Measurements from ENCODE around the gene REXO4.

- no peak for TF ChIP-seq PKNOX1 (IDR thresholded peaks at IDR 0.05)
- no peak for TF ChIP-seq SMARCA5 (IDR thresholded peaks at IDR 0.05)
- TF ChIP-seq, protein P1, sequence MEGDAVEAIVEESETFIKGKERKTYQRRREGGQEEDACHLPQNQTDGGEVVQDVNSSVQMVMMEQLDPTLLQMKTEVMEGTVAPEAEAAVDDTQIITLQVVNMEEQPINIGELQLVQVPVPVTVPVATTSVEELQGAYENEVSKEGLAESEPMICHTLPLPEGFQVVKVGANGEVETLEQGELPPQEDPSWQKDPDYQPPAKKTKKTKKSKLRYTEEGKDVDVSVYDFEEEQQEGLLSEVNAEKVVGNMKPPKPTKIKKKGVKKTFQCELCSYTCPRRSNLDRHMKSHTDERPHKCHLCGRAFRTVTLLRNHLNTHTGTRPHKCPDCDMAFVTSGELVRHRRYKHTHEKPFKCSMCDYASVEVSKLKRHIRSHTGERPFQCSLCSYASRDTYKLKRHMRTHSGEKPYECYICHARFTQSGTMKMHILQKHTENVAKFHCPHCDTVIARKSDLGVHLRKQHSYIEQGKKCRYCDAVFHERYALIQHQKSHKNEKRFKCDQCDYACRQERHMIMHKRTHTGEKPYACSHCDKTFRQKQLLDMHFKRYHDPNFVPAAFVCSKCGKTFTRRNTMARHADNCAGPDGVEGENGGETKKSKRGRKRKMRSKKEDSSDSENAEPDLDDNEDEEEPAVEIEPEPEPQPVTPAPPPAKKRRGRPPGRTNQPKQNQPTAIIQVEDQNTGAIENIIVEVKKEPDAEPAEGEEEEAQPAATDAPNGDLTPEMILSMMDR (IDR thresholded peaks at IDR 0.05 in 2 of 3, conservative IDR thresholded peaks at IDR 0.05 in 1 of 3; ENCODE audit: control insufficient read depth in 2 of 3, extremely low read depth in 1 of 3, insufficient read depth in 1 of 3, low read depth in 3 of 3, low read length in 3 of 3): no peak
- TF ChIP-seq TCF12 (IDR thresholded peaks at IDR 0.05; ENCODE audit: low read depth, low read length): no peak
- TF ChIP-seq RAD21 (IDR thresholded peaks at IDR 0.05; ENCODE audit: insufficient read depth, low read depth, low read length): no peak
- TF ChIP-seq GATAD2B (conservative IDR thresholded peaks at IDR 0.05; ENCODE audit: low read depth): no peak
Observed at GRCh38 chr9:133452562-133452961, 34.8 kb upstream of the REXO4 start.

All from GM12878 (cell line).